GM20000 (cell line): Measurements from ENCODE around the gene ZNF584.

Experiments
- DNase-seq: peaks from one replicate; pipeline ENCODE4 v3.0.0; 2012; ENCODE audit warnings: low spot score
- TF ChIP-seq, protein P1 (sequence below): IDR thresholded peaks from 2 replicates; pipeline ENCODE4 v1.5.1; 2012; ENCODE audit warnings: mild to moderate bottlenecking, control low read depth; ENCODE audit errors: extremely low read depth, missing control alignments

Gene ZNF584

DNA sequence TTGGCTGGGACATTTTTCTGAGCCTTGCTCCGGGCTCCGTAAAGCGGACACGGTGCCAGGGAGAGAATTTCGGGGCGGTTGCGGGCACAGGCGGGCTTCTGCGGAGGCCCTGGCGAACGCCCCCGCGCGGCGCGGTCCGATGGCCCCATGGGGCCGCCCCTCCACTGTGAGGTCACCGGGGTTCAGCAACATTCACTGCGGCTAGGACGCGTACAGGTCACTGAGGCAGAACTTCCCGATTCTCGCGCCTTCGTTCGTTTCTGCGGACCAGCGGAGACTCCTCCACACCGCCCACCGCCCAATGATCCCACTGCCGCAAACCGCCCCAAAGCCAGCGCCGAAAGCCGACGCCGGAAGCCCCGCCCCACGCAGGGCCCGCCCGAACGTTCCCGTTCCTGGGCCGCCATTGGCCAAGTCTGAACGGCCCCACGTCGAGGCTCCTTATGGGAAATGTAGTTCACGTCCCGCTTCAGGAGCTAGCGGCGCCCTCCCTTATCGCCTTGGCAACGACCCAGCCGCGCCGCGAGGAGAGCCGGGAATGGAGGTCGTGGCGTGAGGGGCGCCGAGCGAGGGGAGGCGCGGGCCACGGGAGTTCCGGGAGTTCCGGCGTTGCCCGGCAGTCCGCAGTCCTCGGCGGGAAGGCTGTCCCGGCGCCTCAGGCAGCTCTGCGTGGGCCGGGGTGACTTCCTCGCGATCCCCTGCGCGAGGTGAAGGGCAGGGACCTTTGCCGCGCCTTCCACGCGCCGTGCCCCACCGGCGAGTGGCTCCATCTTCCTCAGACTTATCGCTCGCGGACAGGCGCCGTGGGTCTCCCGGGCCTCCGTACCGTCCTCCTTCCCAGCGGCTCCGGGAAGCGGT lies at the start of gene ZNF584:
TSS of gene ZNF584 (plus strand) at position 498 of the 858 bp plus-strand sequence. CDS start 499 bp downstream, outside the sequence.
- DNase-seq = peak; percentile 98
- TF ChIP-seq, protein P1, sequence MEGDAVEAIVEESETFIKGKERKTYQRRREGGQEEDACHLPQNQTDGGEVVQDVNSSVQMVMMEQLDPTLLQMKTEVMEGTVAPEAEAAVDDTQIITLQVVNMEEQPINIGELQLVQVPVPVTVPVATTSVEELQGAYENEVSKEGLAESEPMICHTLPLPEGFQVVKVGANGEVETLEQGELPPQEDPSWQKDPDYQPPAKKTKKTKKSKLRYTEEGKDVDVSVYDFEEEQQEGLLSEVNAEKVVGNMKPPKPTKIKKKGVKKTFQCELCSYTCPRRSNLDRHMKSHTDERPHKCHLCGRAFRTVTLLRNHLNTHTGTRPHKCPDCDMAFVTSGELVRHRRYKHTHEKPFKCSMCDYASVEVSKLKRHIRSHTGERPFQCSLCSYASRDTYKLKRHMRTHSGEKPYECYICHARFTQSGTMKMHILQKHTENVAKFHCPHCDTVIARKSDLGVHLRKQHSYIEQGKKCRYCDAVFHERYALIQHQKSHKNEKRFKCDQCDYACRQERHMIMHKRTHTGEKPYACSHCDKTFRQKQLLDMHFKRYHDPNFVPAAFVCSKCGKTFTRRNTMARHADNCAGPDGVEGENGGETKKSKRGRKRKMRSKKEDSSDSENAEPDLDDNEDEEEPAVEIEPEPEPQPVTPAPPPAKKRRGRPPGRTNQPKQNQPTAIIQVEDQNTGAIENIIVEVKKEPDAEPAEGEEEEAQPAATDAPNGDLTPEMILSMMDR = no peak

DNA sequence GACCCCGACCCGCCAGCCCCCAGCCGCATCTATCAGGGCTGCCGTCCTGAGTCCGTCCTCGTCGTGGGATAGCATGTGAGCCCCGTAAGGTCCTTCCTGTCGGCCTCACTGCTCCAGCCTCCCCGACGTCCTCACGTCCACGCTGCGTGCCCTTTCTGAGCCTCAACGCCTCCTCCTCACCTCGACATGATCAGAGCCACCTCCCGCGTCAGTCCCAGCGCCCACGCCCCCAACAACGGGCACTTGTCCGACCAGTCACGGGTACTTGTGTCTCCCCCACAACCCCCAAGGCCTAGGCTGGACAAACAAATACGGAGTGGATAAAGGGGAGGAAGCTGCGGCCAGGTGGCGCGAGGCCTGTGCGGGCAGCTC lies 46.6 kb upstream of the ZNF584 start:
- peak; percentile 76 for DNase-seq
- TF ChIP-seq, protein P1 = no peak

DNA sequence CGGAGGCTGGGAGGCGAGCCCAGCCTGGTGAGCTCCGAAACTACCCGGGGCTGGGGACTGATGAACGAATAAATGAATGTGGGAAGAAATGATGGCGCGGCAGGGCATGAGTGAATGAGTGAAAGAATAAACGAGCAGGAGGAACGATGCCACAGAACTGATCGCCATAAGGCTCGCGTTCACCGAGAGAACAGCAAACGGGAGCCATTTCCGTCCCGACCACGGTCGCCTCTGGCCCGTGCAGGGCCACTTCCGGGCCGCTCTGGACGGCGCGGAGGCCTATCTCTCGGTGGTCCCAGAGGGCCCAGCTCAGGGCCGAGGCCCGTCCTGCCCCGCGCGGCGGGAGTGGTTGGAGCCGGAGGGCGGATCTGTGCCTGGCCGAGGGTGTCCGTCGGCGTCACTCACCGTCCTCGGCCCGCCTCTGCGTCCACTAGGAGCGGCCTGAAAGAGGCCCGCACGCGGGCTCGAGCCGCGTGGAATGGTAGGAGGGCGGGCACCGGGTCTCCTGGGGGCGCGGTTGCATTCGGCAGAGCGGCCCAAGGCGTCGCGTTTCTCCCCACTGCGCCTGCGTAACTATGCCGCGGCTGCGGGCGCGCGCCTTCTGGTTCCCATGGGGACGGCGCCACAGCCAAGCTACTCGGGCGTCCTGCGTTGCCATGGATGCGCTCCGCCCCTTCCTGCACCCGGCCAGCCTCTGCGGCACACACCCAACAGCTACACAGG lies 46.0 kb upstream of the ZNF584 start, which contains the start of gene ZNF497:
TSS of gene ZNF497 (minus strand) at position 480 of the 723 bp plus-strand sequence. CDS start 5,116 bp downstream, outside the sequence.
- peak; percentile 100 for DNase-seq
- TF ChIP-seq, protein P1 = no peak

DNA sequence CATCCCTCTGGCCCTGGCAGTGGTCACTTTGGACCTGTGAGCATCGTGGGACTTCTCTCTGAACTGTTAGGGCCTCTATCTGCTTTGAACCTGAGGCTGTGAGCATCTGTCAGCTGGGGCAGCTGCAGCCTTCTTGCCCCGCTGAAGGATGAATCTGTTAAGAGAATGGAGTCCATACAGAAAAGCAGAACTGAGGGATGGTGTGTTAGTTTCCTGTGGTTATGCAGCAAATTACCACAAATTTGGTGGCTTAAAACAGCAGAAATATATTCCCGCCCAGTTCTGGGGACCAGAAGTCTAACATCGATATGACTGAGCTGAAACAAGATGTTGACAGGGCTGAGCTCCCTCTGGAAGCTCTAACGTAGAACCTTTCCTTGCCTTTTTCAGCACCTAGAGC lies 44.3 kb upstream of the ZNF584 start:
- no peak for DNase-seq

DNA sequence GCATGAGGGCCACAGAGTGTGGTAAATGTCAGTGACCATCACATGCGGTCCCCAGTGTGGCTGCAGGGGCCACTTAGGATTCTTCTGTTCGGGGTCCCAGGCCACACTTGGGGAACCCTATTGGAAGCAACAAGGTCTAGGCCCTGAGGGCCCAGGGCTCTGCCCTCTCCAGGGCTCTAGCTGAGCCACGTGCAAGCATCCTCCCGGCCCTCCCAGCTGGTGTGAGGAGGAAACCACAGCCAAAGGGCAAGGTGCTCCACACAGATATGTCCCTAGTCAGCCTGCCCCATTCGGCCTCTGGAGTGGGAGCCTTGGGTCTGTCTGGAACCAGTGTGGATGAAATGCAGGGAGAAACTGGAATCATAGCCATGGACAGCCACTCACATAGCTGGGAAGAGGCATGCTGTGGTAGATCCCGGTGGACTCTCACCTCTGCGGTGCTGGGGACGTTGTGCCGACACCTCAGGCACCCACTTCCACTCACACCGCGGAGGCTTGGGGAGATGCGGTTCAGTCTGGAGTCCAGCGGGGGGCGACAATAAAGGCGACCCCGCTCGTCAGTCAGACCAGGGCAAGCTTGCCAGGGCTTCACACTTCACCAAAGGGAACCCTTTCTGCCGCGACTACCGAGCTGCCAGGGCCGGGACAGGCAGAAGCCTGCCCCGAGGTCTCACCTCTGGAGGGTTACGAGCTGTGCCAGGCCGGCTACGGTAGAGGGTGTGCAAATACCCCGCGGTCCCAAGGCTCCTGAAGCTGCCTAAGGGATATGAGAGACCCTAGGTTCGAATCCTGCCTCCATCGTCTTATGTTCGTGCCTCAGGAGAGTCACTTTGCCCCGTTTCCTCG lies 41.6 kb upstream of the ZNF584 start:
- DNase-seq = no peak

More for the DNA sequence above, 44.3 kb upstream of the ZNF584 start:
- TF ChIP-seq, protein P1 = no peak

DNA sequence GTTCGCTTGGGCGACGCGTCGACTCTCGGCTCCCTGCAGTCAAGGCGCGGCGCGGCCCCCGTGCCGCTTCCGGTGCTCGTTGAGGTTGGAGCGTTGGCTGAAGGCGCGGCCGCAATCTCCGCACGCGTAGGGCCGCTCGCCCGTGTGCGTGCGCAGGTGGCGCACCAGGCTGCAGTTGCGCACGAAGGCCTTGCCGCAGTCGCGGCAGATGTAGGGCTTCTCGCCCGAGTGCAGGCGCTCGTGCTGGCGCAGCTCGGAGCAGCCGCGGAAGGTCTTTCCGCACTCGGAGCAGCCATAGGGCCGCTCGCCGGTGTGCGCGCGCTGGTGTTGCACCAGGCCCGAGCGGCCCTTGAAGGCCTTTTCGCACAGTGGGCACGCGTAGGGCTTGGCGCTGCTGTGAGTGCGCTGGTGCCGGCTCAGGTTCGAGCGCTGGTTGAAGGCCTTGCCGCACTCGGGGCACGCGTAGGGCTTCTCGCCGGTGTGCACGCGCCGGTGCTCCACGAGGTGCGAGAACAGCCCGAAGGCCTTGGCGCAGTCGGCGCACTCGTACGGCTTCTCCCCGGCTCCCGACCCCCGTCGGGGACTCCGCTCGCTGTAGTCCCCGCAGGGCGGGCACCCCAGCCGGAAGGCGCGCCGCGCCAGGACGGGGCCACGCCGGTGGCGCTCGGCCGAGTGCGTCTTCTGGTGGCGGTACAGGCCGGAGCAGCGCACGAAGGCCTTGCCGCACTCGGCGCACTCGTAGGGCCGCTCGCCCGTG lies 40.6 kb upstream of the ZNF584 start:
- no peak for DNase-seq
- TF ChIP-seq, protein P1 = no peak

More for the DNA sequence above, 41.6 kb upstream of the ZNF584 start:
- TF ChIP-seq, protein P1 = no peak
